HG02642 (cell line): ENCODE measurements around the gene ADGRG3.

Experiments used
- ATAC-seq: cut with Tn5 transposase; IDR thresholded peaks from one replicate; pipeline ENCODE4 v1.9.1; 2021; ENCODE audit warnings: mild to moderate bottlenecking; ENCODE audit not compliant: unreplicated experiment, poor library complexity

Gene ADGRG3

GRCh38 chr16:57679016-57679415 is 10.9 kb downstream of the ADGRG3 start:
- no peak for ATAC-seq

GRCh38 chr16:57679767-57680482 is 11.8 kb downstream of the ADGRG3 start:
- ATAC-seq = no peak

GRCh38 chr16:57680842-57681375 is 12.8 kb downstream of the ADGRG3 start:
- no peak for ATAC-seq

GRCh38 chr16:57681950-57682728 is 14.0 kb downstream of the ADGRG3 start:
- ATAC-seq = no peak

- no peak for ATAC-seq
Observed at GRCh38 chr16:57682809-57683635, 14.9 kb downstream of the ADGRG3 start.

DNA sequence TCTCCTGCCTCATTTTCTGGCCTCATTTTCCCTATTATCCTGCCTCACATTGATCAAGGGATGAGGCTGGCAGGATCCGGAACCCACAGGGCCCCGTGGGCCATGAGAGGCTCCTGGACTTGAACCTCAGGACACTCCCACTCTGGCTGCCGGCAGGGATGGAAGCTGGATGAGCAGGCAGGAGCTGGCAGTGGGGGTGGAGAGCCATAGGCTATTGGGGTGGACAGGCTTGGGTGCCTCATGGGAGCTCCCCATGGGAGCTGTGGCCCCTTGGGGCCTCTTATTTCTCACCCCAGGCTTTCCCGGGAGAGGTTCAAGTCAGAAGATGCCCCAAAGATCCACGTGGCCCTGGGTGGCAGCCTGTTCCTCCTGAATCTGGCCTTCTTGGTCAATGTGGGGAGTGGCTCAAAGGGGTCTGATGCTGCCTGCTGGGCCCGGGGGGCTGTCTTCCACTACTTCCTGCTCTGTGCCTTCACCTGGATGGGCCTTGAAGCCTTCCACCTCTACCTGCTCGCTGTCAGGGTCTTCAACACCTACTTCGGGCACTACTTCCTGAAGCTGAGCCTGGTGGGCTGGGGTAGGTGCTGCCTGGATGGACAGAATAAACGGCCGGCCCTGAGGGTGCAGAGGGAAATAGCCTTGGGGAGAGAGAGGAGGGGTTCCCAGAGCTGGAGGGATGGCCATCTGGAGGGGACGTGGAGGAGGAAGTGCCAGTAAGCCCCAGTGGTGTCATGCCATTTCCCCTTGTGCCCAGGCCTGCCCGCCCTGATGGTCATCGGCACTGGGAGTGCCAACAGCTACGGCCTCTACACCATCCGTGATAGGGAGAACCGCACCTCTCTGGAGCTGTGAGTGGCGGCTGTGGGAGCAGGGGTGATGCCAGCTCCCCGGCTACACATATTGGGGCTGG is 15.8 kb downstream of the ADGRG3 start:
- ATAC-seq = no peak

DNA sequence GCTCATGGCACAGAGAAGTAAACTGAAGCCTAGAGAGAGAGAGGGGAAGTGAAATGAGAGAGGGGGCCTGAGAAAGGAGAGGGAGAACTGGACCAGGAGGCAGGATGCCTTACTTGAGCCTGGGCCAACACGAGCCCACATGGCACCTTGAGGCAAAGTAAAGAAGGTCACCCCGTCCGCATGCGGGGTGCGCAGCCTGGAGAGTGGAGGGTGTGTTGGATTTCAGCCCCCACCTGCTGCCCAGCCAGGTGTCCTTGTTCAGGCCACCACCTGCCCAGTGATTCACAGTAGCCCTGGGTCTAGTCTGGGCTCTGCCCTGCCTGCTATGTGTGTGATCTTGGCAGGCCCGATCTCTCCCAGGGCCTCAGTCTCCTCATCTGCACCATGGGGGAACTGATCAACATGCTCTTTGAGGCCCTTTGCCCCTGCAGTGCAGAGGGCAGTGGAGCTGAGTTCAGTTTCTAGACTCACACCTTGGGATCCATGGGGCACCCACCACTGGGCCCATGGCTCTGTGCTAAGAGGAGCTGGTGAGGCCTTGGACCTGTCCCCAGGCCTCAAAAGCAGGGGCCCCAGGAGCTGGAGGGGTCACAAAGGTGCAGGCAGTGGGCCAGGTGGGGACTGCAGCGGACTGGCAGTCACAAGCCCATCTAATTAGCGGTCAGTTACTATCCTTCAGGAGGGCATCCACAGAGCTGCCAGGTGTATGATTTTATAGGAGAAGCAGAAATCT is 16.7 kb downstream of the ADGRG3 start:
- no peak for ATAC-seq

GRCh38 chr16:57685633-57686032 is 17.5 kb downstream of the ADGRG3 start:
- ATAC-seq = no peak

DNA sequence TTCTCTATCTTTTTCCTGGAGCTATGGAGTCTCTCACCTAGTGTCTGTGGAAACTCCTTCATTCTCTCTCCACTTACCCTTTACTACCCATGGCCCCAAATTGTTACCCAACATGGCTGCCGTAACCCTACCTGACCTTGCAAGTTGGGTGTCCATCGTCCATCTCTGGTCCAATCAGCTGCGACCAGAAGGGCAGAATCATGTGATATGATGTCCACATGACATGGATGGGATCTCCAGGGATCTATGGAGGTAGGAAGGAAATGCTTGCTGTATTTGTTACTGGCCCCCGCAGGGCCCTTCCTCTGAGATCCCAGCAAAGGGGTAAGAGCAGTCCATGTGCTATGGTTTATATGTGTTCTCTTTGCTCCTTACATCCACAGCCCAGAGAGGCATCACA is 18.5 kb downstream of the ADGRG3 start:
- ATAC-seq = no peak

- ATAC-seq = no peak
Observed at GRCh38 chr16:57687363-57687929, 19.3 kb downstream of the ADGRG3 start.

DNA sequence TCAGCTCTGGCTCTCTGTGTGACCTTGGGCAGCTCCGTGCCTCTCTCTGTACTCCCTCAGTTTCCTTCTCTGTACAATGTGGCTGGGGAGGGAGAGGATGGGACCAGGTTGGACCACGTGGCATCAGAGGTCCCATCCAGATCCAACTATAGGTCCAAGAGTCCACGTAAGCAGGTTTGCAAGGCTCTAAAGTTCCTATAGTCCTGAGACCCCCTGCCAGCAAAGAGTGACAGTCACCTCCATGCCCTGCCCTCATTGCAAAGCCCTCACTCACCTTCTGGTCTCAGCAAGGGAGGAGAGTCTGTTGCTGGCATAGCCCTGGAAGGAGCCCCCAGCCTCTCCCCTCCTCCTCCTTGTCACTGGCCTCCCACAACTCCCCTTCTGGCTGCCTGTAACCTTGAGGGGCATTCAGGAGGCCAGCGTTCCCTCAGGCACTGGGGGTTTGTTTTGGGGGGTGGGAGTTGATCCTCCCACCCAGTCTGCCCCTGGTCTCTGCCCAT is 20.4 kb downstream of the ADGRG3 start:
- ATAC-seq = no peak

DNA sequence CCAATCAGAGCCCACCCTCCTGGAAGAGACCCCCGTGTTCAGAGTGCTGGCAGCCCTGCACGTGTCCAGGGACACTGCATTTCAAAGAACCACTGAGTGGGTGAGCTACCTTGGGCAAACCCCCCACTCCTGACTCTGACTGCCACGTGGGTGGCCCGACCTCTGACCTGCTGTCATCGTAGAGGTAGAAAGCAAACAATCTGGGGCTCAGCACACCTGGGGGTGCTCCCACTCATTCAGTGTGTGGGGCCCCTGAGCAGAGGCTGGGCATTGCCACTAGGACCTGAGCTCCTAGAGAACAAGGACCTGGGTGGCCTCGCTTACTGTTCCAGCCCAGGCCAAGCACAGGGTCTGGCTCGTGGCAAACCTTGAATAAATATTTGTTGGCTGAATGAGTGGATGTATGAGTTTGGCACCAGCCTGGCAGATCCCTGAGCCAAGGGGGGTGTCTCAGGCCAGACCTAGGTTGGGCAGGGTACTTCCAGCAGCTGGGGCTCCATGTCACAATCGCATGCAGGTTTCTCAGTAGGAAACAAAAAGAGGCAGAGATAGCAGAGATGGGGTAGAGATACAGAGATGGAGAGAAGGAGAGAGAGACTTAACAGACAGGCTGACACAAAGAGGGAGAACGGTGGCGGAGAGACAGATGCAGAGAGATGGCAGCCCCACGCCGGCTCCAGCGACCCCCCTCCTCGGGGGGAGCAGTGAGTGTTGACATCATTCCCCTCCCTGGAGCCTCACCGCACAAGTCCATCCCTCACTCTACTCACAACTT is 21.1 kb downstream of the ADGRG3 start:
- no peak for ATAC-seq

- ATAC-seq = peak; percentile 73
Observed at GRCh38 chr16:57689762-57690558, 21.9 kb downstream of the ADGRG3 start.

GRCh38 chr16:57690782-57691471 is 22.8 kb downstream of the ADGRG3 start:
- no peak for ATAC-seq

DNA sequence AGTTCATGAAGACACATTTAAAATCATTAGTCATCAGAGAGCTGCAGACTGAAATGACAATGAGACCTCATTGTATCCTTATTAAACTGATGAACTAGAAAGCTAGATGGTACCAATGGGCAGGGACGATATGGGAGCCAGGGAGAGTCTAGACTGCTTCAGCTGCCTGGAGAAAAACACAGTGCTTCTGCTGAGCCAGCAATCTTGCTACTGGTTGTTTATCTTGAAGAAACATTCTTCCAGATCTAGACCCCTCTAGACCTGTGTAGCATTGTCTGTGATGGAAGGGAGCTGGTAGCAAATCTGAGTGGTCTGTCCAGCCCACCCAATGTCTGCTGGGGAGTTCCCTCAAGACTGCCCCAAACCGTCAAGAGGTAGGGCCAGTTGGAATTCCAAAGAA is 24.5 kb downstream of the ADGRG3 start:
- ATAC-seq = no peak

- ATAC-seq = no peak
Observed at GRCh38 chr16:57693550-57693949, 25.4 kb downstream of the ADGRG3 start.
